ENCODE data around the gene SLC26A8. TPM values are rescaled to one million over a fixed set of nuclear protein-coding genes. Genes with fewer than 3 reads are reported as not detected.
"Not testable (repeated sequence)": the region's sequence is repeated elsewhere in the genome, so short reads cannot be mapped to it uniquely, and the experiment has no call there.

The SLC26A8 gene
- total RNA-seq, 1 donor: under 0.01 TPM

DNA sequence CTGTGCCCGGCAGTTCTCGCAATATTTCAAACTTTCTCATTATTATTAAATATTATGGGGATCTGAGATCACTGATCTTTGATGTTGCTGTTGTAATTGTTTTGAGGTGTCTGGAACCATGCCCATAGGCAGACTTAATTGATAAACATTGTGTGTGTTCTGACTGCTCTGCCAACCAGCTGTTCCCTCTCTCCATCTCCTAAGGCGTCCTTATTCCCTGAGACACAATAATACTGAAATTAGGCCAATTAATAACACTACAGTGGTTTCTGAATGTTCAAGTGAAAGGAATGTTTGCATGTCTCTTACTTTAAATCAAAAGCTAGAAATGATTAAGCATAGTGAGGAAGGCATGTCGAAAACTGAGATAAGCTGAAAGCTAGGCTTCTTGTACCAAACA is 10.8 kb upstream of the SLC26A8 start:
- H2AFZ ChIP-seq (ENCODE audit: low read length): no peak overlapping the region
- no peaks in the 10 kb centered on the region for H3K36me3 ChIP-seq (ENCODE audit: insufficient read depth, low read length)
- no peak overlapping the region for H3K4me3 ChIP-seq (ENCODE audit: insufficient read depth, low read length)
- H3K27ac ChIP-seq (ENCODE audit: low read depth, low read length): no peak overlapping the region
- H4K20me1 ChIP-seq (ENCODE audit: insufficient read depth, low read length): peaks cover 84% of the 10 kb centered on the region
- H3K79me2 ChIP-seq (ENCODE audit: insufficient read depth, low read length): peaks cover 98% of the 10 kb centered on the region
- TF ChIP-seq, protein P1, sequence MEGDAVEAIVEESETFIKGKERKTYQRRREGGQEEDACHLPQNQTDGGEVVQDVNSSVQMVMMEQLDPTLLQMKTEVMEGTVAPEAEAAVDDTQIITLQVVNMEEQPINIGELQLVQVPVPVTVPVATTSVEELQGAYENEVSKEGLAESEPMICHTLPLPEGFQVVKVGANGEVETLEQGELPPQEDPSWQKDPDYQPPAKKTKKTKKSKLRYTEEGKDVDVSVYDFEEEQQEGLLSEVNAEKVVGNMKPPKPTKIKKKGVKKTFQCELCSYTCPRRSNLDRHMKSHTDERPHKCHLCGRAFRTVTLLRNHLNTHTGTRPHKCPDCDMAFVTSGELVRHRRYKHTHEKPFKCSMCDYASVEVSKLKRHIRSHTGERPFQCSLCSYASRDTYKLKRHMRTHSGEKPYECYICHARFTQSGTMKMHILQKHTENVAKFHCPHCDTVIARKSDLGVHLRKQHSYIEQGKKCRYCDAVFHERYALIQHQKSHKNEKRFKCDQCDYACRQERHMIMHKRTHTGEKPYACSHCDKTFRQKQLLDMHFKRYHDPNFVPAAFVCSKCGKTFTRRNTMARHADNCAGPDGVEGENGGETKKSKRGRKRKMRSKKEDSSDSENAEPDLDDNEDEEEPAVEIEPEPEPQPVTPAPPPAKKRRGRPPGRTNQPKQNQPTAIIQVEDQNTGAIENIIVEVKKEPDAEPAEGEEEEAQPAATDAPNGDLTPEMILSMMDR (IDR thresholded peaks at IDR 0.05; ENCODE audit: extremely low read depth, low read depth, low read length): no peak
- DNase-seq (ENCODE audit: insufficient read length, low spot score, missing footprints): no peak
- no peaks in the 10 kb centered on the region for H3K27me3 ChIP-seq (ENCODE audit: insufficient read depth, low read length)
- no peaks in the 10 kb centered on the region for H3K9me3 ChIP-seq (ENCODE audit: low read depth, low read length)
- no peak overlapping the region for H3K4me2 ChIP-seq (ENCODE audit: insufficient read depth, low read length)
- peaks cover 16% of the 10 kb centered on the region for H3K4me1 ChIP-seq (ENCODE audit: insufficient read depth, low read length)

DNA sequence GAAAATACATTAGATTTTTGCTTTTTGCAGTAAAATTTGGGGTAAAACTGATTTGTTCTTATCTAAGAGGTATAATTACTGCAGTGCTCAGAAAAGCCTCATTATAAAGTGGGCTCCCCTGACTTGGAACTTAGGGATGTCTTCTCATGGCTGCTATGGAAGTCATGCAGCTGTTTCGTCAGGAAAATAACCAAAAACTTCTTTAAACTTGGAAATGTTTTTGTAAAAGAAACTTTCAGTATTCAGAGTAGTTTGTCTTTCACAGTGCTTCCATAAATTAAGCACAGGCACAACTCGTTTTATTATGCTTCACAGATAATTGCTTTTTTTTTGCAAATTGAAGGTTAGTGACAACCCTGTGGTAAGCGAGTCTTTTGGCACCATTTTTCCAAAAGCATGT is 10.0 kb upstream of the SLC26A8 start:
- no peak overlapping the region for H3K4me3 ChIP-seq (ENCODE audit: insufficient read depth, low read length)
- H3K27me3 ChIP-seq (ENCODE audit: insufficient read depth, low read length): no peaks in the 10 kb centered on the region
- H3K79me2 ChIP-seq (ENCODE audit: insufficient read depth, low read length): peaks cover 98% of the 10 kb centered on the region
- no peaks in the 10 kb centered on the region for H3K36me3 ChIP-seq (ENCODE audit: insufficient read depth, low read length)
- H3K4me1 ChIP-seq (ENCODE audit: insufficient read depth, low read length): peaks cover 23% of the 10 kb centered on the region
- H3K9me3 ChIP-seq (ENCODE audit: low read depth, low read length): no peaks in the 10 kb centered on the region
- H3K27ac ChIP-seq (ENCODE audit: low read depth, low read length): no peak overlapping the region
- no peak overlapping the region for H3K4me2 ChIP-seq (ENCODE audit: insufficient read depth, low read length)
- TF ChIP-seq, protein P1 (IDR thresholded peaks at IDR 0.05; ENCODE audit: extremely low read depth, low read depth, low read length): no peak
- peaks cover 79% of the 10 kb centered on the region for H4K20me1 ChIP-seq (ENCODE audit: insufficient read depth, low read length)
- H2AFZ ChIP-seq (ENCODE audit: low read length): no peak overlapping the region
- no peak for DNase-seq (ENCODE audit: insufficient read length, low spot score, missing footprints)

DNA sequence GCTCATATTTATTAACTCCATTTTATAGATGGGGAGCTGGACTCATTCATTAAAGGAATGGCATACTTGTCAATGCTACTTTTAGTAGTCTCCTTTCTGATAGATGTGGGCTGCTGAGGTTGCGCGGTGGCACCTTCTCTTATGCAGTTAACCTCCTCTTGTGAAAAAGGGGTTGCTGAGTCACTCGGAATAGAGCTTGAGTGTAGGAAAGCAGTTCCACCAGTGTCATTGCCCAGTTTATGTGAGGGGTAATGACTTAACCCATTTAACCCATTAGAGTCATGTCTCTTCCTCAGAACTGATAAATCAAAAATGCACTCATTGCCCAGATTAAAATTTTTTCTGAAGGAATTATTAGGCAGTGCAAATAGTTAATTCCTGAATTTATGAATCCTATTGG is 9.5 kb upstream of the SLC26A8 start:
- no peak overlapping the region for H3K4me2 ChIP-seq (ENCODE audit: insufficient read depth, low read length)
- no peak overlapping the region for H2AFZ ChIP-seq (ENCODE audit: low read length)
- no peaks in the 10 kb centered on the region for H3K36me3 ChIP-seq (ENCODE audit: insufficient read depth, low read length)
- TF ChIP-seq, protein P1 (IDR thresholded peaks at IDR 0.05; ENCODE audit: extremely low read depth, low read depth, low read length): no peak
- no peak overlapping the region for H3K27ac ChIP-seq (ENCODE audit: low read depth, low read length)
- H4K20me1 ChIP-seq (ENCODE audit: insufficient read depth, low read length): peaks cover 74% of the 10 kb centered on the region
- no peaks in the 10 kb centered on the region for H3K9me3 ChIP-seq (ENCODE audit: low read depth, low read length)
- no peaks in the 10 kb centered on the region for H3K27me3 ChIP-seq (ENCODE audit: insufficient read depth, low read length)
- H3K4me1 ChIP-seq (ENCODE audit: insufficient read depth, low read length): peaks cover 23% of the 10 kb centered on the region
- H3K79me2 ChIP-seq (ENCODE audit: insufficient read depth, low read length): peaks cover 98% of the 10 kb centered on the region
- DNase-seq (ENCODE audit: insufficient read length, low spot score, missing footprints): no peak
- no peak overlapping the region for H3K4me3 ChIP-seq (ENCODE audit: insufficient read depth, low read length)

DNA sequence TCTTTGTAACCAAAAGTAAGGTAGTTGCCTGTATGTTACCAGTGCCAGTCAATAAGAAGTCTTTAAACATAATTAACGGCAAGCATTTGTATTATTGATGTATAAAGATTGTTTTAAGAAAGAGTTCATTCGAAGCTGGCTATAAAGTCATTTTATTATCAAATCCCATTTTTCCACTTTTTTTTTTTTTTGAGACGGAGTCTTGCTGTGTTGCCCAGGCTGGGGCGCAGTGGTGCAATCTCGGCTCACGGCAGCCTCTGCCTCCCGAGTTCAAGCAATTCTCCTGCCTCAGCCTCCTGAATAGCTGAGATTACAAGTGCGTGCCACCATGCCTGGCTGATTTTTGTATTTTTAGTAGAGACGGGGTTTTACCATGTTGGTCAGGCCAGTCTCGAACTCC is 8.7 kb upstream of the SLC26A8 start:
- Histone ChIP-seq H4K20me1 (ENCODE audit: insufficient read depth, low read length) (peaks cover 70% of the 10 kb centered on the region), H3K4me1 (ENCODE audit: insufficient read depth, low read length) (peaks cover 18% of the 10 kb centered on the region), H3K79me2 (ENCODE audit: insufficient read depth, low read length) (peaks cover 97% of the 10 kb centered on the region)
- not testable (repeated sequence) for H3K4me2 ChIP-seq (ENCODE audit: insufficient read depth, low read length); H3K36me3 ChIP-seq (ENCODE audit: insufficient read depth, low read length); H2AFZ ChIP-seq (ENCODE audit: low read length); DNase-seq (ENCODE audit: insufficient read length, low spot score, missing footprints); H3K27ac ChIP-seq (ENCODE audit: low read depth, low read length); H3K9me3 ChIP-seq (ENCODE audit: low read depth, low read length); H3K27me3 ChIP-seq (ENCODE audit: insufficient read depth, low read length); H3K4me3 ChIP-seq (ENCODE audit: insufficient read depth, low read length)

Measured in osteoblast (primary cell).